Measurements from ENCODE around the gene RRAS.

GRCh38 chr19:49655570-49656455, 15.9 kb upstream of the RRAS start:
- TF ChIP-seq CTCF (IDR thresholded peaks at IDR 0.05; ENCODE audit: low read length) (no peak), EZH2phosphoT487 (IDR thresholded peaks at IDR 0.05; ENCODE audit: low read length) (no peak), EZH2 (optimal IDR thresholded peaks at IDR 0.05; ENCODE audit: low read depth, low read length) (no peak)
